HepG2 (cell line): ENCODE results near the gene CCND1. TPM values are rescaled to one million over a fixed set of nuclear protein-coding genes. Genes with fewer than 3 reads are reported as not detected.
A peak's percentile ranks its signal among the peaks of the same experiment; 100 is the strongest.

Experiments used
- ATM ChIP-seq: fragments of 450-650 bp; IDR thresholded peaks from 2 replicates; pipeline ENCODE4 v1.7.1; 2017; ENCODE audit warnings: mild to moderate bottlenecking, borderline replicate concordance
- CEBPZ ChIP-seq: IDR thresholded peaks from 2 replicates; pipeline ENCODE4 v1.6.1; 2012; ENCODE audit warnings: low read length, improper control_type of control experiment
- DR1 ChIP-seq: sonication (generic); formaldehyde crosslinking; IDR thresholded peaks from 2 replicates; pipeline ENCODE4 v1.8.0; 2021; ENCODE audit warnings: mild to moderate bottlenecking, missing genetic modification reagents, inconsistent platforms
- GZF1 ChIP-seq: sonication (generic); formaldehyde crosslinking; IDR thresholded peaks from 2 replicates; pipeline ENCODE4 v1.5.1; 2020; ENCODE audit warnings: mild to moderate bottlenecking, missing genetic modification reagents
- IRF2 ChIP-seq: IDR thresholded peaks from 2 replicates; pipeline ENCODE4 v1.6.1; 2018; ENCODE audit warnings: missing genetic modification reagents, missing compliant biosample characterization
- MYPOP ChIP-seq: sonication (generic); formaldehyde crosslinking; IDR thresholded peaks from 2 replicates; pipeline ENCODE4 v1.8.1; 2023; ENCODE audit warnings: mild to moderate bottlenecking, moderate library complexity, missing genetic modification reagents
- NR0B2 ChIP-seq: sonication (generic); formaldehyde crosslinking; IDR thresholded peaks from 2 replicates; pipeline ENCODE4 v1.4.0; 2020; ENCODE audit warnings: mild to moderate bottlenecking, missing genetic modification reagents
- PBX3 ChIP-seq: sonication (generic); formaldehyde crosslinking; IDR thresholded peaks from 2 replicates; pipeline ENCODE4 v1.8.1; 2023; ENCODE audit warnings: missing genetic modification reagents, inconsistent platforms, borderline replicate concordance
- POGK ChIP-seq: sonication (generic); formaldehyde crosslinking; conservative IDR thresholded peaks from 2 replicates; pipeline ENCODE4 v1.8.0; 2022; ENCODE audit warnings: mild to moderate bottlenecking, moderate library complexity, missing genetic modification reagents
- POGZ ChIP-seq: sonication (generic); formaldehyde crosslinking; IDR thresholded peaks from 2 replicates; pipeline ENCODE4 v1.4.0; 2020; ENCODE audit warnings: mild to moderate bottlenecking, missing genetic modification reagents
- PRDM15 ChIP-seq: sonication (generic); formaldehyde crosslinking; IDR thresholded peaks from 2 replicates; pipeline ENCODE4 v1.4.0; 2020; ENCODE audit warnings: missing genetic modification reagents
- SNAPC5 ChIP-seq: sonication (generic); formaldehyde crosslinking; IDR thresholded peaks from 2 replicates; pipeline ENCODE4 v1.8.1; 2023; ENCODE audit warnings: mild to moderate bottlenecking, missing genetic modification reagents, borderline replicate concordance
- ZNF510 ChIP-seq: sonication (generic); formaldehyde crosslinking; IDR thresholded peaks from 2 replicates; pipeline ENCODE4 v1.4.0; 2020; ENCODE audit warnings: low read depth, mild to moderate bottlenecking, missing genetic modification reagents
- polyA plus RNA-seq, 8 experiments: library from polyadenylated mRNA; depleted of rRNA in 3 of 8; stranded (reverse) in 7 of 8; unstranded in 1 of 8; fragments of >200 nt; fragmentation: Illumina TruSeq in 4 of 8; extraction: Trizol in 4 of 8; gene quantifications; 2 replicates each; pipeline versions ENCODE4 v1.2.1 to v1.2.3, GENCODE V29; 2011 to 2016; ENCODE audit warnings: low read depth in 4 of 8, missing spikeins in 1 of 8, mixed read lengths in 1 of 8; ENCODE audit not compliant: insufficient read depth in 1 of 8
- total RNA-seq, 5 experiments: library from RNA; depleted of rRNA; stranded (reverse); fragments of >200 nt; fragmentation: Illumina TruSeq; extraction: Trizol; gene quantifications; 2 replicates each; pipeline ENCODE4 v1.2.3, GENCODE V29; 2016; ENCODE audit warnings: low read depth in 1 of 5

CCND1 gene
- total and polyA plus RNA-seq, 2 of the 13 experiments (the other 11 are each of a cell fraction or from before 2014, with no cell fraction given): 107 to 136 TPM

GRCh38 chr11:69667619-69668604 is 27.0 kb downstream of the CCND1 start (continued):
- TF ChIP-seq ATM (no peak), DR1 (CRISPR knock-in tag) (no peak), MYPOP (CRISPR knock-in tag) (peak; percentile 80), POGK (peak; percentile 89), PRDM15 (CRISPR knock-in tag) (peak; percentile 83), GZF1 (CRISPR knock-in tag) (no peak; the same call in 1 of the 2 replicates), PBX3 (no peak), NR0B2 (peak; percentile 75; the same call in 1 of the 2 replicates), SNAPC5 (CRISPR knock-in tag) (peak; percentile 51; the same call in 1 of the 2 replicates), ZNF510 (CRISPR knock-in tag) (0 out of 2 replicates have a peak, but pooled peaks have one; percentile 50), CEBPZ (no peak), IRF2 (CRISPR knock-in tag) (peak; percentile 76; the same call in 1 of the 2 replicates), POGZ (CRISPR knock-in tag) (peak; percentile 40)
